Stimulated activated CD8-positive, alpha-beta memory T cell treated with anti-CD3 and anti-CD28 coated beads, Interleukin-12 subunit alpha, Interleukin-12 subunit beta, amount 100 ng/mL, for 1 hour (primary cell): ENCODE results near the gene COL4A2.

Source experiments
- DNase-seq: peaks from one replicate; pipeline ENCODE4 v3.0.0-alpha.2; 2020; ENCODE audit warnings: low read depth

COL4A2 gene

DNA sequence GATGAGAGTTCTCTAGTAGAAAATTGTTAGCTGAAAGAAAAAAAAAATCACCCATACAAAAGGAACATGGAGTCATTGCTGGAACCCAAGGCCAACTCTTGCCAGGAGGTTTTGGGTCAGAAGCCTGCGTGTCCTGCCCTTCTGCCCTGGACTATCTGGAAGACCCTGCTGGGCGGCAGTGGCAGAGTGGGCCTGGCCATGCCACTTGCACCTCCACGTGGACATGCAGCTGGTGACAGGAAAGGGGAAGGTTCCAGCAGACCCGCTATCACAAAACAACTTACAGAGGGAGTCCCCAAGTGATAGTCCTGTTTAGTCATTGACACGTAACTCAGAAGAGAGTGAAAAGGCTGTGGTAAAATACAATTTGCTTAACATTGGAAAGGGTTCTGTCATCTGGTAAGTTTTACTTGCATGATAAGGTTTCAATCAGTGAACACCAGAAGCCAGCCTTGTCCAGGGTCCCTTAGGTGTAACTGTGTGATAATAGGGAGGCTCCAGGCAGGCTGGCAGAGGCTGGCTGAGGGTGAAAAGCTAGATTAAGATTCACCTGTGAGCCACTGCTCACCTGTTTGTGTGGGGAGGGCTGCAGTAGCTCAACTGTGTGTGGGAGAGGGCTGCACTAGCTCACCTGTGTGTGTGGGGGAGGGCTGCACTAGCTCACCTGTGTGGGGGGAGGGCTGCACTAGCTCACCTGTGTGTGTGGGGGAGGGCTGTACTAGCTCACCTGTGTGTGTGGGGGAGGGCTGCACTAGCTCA lies 47.8 kb downstream of the COL4A2 start:
- DNase-seq, result no peak

DNA sequence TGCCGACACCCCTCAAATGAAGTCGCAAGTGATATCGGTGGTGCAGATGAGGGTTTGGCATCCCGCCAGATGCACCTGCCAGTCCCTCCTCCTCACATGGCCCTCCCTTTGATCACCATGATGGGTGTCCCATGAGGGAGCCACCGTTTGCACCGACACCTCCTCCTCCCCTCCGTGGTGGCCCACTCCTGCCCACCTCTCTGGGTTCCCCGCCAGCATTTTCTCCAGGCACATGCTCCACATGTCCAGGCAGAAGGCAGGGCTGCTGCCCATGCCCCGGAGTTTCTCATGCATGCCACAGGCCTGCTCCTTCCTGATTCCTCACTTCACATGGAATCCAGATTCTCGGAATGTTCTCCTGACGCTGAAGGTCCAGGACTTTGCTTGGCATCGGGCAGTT lies 49.3 kb downstream of the COL4A2 start:
- no peak for DNase-seq

DNA sequence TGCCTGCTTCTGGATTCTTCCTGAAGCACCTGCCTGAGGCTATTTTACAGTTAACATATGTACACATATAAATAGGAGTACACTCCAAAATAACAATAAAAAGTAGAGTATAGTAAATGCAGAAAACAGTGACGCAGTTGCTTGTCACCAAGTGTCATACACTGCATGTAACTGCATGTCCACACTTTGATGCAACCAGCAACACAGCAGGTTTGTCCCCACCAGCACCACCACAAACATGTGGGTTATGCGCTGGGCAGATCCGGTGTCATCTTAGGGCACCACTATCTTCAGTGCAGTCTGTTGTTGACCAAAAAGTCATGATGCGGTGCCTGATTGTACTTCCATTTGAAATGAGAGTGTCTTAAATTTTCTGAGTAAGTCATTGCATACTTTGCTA lies 51.3 kb downstream of the COL4A2 start:
- DNase-seq, result no peak

DNA sequence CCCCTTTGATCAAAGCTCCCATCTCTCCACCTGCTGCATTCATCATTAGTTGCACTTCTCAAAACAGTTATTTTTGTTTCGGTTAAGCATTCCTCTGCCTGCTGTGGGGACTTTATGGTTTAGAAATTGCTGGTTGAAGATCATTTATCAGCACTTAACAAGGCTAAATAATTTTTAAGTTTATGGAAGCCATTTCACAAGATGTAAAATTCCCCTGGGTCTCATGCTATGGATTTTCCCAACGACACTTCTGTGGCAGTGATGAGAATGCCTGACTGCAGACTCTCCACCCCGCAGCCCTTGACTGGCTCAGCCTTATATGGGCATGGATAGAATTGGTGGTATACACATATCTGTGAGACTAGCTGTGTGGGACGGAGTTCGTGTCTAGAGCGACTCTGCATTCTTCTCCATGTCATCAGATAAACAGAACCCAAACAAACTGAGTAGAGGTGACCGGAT lies 52.8 kb downstream of the COL4A2 start:
- DNase-seq, result no peak

DNA sequence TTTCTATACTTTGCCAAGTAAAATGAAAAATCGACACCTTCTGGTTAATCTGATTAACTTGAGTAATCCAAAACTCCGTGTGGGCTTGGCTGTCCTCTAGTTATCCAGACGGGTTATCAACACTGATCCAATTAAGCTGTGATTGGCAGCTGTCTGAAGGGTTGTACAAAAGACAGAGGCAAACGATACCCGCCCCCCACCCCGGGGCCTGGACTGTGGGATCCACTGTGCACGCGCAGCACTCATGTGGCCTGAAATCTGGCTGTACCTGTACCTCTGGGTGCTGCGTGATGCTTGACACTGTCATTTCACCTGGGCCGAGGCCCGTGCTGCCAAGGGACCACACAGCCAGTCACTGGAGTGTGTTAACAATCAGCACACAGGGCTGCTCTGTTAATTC lies 53.5 kb downstream of the COL4A2 start:
- DNase-seq, result no peak

DNA sequence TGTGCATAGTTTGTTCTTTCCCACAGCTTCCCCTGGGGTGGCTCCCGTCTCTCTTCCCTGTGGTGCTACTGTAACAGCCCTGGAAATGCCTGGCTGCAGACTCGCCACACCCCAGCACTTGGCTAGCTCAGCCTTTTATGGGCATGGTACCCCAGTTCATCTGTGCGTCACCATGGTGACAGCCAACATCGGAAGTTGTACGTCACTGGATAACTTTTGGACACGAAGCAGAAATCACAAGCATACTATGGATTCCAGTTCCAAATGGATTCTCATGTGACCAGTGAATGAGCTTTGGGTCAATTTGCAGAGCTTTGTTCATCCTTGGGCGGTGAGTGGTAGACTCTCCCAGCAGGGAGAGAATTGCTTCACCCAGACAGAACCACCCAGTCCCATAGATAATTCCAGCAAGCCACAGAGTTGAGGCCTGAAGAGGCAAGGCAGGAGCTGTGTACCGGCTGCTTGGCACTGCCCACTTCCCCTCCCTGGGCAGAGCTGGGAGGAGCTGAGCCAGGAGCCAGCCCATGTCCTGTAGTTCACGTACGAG lies 54.4 kb downstream of the COL4A2 start:
- no peak for DNase-seq

DNA sequence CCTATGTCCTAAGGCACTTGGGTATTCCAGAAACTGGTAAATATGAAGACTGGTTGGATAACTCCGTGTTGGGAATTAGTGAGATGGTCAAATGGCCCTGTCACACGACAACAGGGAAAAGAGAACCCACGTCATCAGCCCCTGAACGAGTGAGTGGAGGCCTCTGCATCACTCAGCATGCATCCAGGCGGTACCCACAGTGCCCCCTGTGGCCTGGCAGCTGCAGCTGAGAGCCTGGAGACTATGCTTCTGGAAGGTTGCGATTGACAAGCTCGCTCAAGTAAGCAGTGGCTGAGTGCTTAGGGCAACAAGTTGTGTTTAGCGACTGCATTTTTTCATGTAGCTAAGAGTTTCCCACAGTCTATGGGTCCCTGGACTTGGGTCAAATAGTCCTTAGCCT lies 55.9 kb downstream of the COL4A2 start:
- DNase-seq, result no peak

DNA sequence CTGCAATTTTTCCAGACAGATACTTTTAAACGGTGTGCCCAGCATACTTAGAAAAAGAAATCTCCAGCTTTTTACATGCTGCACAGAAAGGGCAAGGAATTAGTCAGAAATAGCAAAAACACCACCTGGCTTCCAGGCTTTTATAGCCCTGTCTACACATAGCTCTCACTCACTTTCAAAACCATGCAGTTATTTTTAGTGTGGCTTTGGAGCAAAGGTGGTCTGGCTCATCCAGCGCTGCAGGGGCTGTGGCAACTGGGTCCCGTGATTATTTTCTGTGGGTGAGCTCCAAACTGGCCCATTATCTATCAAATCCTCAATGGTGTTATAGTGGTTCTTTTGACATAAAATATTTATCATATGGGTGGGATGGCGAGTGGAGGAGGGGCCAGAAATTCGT lies 57.0 kb downstream of the COL4A2 start:
- no peak for DNase-seq

DNA sequence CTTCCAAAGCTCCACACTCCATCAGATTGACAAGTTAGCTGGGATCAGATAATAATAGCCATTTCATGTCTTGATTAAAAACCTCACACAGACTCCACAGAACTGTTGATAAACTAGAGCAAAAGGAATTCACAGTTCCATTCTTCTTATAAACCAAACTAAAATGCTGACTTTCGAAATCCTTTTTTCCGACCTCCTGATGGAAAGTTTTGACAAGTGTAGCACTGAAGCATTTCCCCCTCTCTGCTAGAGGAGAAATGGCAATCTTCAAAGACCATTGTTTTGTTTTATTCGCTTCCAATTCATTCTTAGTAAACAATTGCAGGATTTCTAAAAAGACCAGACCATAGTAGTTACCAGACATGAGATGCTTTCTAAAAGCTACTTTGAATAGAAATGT lies 58.8 kb downstream of the COL4A2 start:
- DNase-seq, result no peak

DNA sequence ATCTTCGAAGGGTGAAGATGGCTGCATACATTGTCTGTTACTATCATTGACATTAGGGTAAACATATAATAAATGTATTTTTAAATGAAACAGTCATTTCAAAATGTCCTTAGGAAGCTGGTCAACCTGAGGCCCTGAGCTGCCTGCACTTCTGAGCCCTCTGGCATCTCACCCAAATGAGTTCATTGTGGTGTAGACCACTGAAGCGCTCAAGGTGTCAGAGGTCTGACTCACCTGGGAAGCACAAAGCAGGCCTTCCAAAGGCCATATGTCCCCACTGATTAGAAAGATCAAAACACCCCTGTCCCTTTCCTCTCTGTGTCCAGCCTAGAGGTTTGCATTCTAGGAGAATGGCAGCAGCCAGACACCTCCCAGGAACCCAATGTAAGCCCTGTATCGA lies 59.6 kb downstream of the COL4A2 start:
- no peak for DNase-seq

DNA sequence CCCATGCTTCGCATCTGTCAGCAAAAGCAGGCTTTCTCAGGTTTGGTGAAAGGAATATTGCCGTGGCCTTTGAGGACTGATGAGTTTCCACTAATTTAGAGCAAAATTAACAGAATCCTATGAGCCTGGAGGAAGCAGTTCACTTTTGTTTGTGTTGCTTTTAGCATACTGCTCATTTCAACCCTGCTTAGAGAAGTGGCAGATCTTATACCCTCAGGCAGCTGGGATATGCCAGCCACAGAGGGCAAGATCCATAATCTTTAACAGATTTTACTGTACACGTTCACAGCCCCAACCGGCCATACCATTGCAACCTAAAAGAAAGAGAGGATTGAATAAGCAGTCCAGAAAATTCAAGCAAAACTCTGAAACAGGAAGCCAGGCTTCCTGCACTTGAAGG lies 60.5 kb downstream of the COL4A2 start:
- no peak for DNase-seq

DNA sequence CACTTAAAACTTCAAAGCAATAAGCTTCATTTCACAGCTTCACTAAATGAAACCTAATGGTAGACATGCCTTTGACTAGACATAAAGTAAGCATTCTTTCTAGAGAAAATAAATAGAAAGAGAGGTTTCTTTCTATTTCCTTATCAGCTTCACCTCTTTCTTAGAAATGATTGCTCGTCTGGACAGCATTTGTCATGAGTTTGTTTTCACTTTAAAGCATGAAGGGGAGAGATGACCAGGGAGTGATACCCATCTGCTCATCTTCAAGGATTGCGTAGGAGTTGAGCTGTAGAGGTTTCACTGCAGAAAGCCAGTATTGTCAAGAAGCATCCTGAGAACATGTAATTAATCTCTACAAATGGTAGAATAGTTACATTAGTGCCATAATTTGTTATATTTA lies 61.3 kb downstream of the COL4A2 start:
- no peak for DNase-seq

DNA sequence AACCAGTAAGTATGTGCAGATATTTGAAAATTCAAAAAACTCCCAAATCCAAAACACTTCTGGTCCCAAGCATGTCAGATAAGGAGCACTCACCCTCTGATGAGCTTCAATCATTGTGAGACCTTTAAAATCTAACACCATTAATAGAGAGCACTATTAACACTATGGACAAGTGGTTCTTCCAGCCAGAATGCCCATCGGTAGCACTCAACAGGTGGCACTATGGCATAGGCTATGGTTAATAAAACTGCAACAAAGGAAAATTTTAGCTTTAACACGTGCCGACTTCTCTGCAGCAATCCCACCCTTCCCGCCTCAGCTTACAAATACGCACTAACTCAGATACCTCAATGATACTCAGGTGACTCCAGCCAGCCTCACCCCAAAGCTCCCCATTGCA lies 62.3 kb downstream of the COL4A2 start:
- DNase-seq, result no peak

DNA sequence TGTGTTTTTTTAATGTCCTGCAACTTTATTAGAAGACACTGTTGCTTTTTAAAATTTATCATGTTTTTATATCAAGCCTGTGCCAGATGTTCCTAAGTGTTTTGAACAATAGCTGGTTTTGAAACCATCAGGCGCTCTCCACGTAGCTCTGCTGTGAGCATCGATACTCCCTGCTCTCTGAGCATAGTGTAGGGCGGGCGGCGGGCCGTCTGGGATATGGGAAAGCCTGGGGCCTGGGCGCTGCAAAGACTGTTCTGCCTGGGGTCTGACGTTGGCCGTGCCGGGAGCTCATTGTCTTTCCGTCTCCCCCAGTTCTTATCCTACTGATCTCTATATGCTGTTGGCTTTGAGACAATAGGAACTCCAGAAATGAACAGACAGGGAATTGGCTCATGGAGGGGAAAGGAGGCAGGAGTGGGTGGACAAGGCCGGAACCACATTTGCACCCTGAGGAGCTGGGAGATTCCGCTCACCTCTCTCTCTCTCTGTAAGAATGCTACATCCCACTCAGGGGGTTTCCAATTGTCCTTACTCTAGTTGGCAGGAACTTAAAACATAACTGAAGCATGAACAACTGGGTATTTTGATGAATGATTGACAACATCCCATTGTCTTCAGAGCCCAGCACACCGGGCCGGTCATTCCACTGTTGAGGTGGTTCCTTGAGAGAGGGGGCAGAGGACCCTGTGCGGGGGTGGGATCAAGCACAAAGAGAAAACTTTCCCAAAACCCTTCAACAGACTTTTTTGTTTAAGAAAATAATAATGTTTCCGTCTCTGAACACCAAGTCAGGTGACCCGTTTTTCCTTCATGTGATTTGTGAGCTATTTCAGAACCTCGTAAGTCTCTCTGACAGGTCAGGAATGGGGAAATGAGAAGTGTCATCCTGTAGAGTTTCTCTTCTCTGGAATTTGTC lies 64.7 kb downstream of the COL4A2 start:
- no peak for DNase-seq

DNA sequence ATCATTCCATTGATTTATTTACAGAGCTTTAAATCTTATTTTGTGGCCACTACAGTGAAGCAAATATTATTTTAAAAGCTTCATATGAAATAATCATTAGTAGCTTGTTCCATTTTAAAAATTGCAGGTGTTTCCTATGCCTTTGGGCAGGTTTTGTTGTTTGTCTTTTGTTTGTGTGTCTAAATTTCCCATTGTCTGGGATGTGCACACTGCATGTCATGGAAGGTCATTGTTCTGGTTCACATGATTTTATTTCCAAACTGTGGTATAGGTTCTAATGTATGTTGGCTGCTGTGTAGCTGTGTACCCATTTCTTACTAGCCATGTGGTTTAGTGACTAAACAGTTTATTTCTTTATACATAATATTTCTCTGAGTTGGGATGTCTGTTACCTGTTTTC lies 65.6 kb downstream of the COL4A2 start:
- DNase-seq, result no peak

DNA sequence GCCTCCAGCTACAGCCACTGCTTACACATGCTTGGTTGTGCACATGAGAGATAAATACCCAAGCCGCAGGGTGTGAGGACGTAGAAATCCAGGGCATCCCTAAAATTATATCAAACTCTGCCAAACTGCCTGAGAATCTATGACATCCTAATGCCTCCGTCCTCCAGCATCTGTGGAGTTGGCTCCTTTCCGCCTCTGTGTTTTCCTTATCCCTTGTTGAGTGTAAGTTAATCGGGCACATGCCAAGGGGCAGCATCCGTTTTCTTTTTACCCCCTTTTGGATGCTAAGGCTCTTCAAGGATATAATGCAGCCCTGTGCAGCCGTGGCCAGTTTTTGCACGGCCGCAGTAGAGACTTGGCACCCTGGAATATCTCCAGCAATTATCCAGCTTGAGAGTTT lies 66.5 kb downstream of the COL4A2 start:
- DNase-seq, result no peak

DNA sequence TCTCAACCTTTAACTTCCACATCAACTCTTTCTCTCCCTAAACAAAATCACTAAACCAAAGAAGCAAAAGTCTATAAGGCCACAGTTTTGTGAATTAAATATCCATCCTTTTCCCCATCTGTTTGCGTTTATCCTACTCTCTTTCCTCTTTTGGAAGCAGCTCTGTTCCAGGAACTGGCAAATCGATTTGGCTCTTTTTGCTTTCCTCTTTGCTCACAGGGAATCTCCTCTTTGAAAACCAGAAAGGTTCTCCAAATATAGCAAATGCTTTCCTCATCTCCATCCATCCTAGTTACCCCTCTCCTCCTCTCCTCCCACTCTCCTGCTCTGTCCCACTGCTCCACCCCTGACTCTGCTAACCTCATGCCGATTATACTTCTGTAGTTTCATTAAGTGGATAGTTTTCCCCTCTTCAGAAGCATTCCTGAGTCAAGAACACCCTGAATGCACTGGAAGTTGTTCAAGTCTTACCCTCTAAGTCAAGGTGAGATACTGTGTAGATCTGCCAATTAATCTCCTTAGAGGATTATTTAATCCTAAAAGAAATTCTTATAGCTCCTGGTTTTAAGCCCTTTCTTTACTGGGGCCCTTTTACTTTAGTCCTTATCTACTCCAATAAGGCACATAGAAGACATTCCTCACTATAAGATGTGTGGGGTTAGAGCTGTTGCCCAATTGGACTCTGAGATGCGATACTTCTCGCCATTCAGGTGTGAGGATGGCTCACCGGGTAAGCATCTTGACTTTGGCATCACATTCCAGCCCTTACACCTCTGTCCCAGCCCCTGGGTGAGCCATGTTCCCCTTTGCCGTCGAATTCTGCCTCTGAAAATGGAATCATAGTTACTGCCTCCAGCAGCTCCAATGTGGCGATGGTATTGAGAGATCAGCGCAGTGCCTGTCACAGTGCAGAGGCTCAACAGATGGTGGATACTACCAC lies 67.6 kb downstream of the COL4A2 start:
- no peak for DNase-seq

DNA sequence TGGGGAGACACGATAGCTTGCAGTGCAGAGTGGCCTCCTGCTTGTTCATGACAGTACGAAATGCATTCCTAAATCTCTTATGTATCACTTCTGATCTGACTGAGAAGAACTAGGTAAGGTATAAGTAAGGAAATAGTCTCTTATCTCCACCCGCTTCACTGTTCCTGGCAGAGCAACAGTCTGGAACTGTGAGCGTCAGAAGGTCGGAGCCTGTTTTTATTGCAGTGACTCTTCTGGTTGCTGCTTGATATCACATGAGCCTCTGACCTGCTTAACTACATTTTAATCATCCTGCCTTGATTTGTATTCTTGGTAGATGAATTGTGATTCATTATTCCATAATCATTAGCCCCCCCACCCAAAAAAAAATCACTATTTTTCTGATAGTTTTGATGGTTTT lies 69.0 kb downstream of the COL4A2 start:
- DNase-seq, result no peak

DNA sequence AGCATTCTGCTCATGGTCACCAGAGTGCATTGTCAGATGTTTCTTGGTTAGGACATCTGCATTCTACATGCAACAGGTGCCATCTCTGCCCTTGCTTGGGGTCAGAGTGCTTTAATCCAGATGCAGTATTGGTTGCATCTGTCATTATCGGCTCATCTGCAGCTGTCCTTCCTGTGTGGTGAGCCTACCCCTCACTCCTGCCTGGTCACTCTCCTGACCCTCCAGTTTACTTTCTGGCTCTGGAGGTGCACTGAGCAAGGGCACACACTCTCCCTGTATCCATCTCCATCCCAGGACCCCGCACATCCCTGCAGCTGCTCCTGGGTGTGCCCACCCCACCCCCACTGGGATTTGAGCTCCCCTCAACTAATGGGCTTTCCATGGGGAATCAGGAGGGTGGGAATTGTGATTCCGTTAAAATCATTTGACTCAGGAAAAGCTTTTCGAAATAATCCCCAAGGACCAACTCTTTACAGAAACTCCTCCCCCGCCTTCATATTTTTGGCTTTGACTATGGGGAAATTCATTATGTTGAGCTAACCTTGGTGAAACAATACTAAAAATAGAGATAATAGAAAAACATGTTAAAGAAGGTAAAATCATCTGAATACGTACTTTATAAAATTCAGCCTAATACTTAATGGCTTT lies 70.2 kb downstream of the COL4A2 start:
- DNase-seq, result no peak

DNA sequence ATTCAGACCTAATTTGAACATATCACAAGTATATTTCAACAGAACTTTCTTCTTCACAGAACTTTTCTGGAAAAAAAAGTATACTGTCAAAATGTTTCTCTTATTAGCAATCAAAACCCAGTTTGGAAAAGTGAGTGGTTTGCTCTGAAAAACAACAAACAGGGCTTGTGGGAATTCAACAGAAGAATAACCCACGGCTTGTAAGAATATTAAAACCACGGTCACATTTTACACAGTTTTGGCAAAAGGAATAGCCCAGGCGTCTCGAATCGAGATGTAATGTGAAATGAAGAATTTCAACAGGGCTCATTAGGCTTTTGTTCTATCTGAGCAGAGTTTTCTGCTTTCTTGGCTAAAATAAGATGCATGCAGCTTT lies 70.7 kb downstream of the COL4A2 start:
- no peak for DNase-seq

DNA sequence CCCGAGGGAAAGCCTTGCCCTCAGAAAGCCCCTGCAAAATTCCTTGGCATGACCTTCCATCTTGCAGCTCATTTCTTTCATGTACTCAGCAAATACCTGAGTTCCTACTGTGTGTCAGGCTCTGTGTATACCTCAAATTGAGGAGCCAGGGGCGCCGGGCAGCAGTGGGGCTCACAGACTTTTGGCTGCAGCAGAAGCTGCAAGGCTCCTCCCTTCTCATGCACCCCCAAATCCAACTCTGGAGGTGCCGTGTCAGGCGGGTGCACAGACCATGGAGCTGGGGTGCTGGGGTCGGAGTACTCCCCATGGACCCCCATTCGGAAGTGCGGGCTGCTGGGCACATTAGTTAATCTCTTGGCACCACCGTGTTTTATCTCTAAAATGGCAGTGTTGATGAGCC lies 72.3 kb downstream of the COL4A2 start:
- DNase-seq, result no peak
